HS-27A (cell line): ENCODE data around the gene ANKRD1.
A peak's percentile ranks its signal among the peaks of the same experiment; 100 is the strongest.

Experiments
- DNase-seq: peaks from one replicate; pipeline ENCODE4 v3.0.0-alpha.2; 2012; ENCODE audit warnings: low read depth, missing footprints

The ANKRD1 gene

DNA sequence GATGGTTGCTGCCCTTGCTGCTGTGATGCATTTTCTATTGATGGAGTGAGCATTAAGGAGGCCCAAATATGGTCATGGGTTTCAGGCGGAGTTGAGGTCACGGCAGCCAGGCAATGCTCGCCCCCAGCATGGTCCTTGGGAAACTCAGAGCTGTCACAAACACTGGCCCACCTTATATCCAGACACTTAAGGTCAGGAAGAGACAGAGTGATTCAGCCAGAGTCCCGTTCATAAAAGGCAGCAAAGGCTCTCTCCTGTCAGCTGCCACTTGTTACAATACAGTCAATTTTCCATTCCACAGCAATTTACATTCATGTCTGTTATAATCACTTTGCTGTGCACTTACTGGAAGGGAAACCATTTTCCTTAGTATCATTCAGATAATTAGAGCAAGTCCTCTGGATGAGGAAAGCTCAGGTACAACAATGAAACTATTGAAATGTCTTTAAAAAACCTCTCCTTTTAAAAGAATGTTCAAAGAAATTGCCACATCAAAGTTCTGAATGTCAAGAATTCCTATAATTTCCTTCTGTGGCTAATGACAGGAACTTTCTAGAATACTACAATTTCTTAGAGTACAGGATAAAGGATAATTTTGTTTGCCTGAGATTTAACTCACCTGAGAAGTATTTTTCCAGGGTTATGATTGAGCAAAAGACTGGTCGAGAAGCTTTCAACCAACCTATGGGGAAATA, 14.8 kb upstream of the ANKRD1 start:
- no peak for DNase-seq

- peak; percentile 95 for DNase-seq
Measured at GRCh38 chr10:90930971-90931871, 10.3 kb upstream of the ANKRD1 start.

- peak; percentile 75 for DNase-seq
Measured at GRCh38 chr10:90930070-90930837, 9.4 kb upstream of the ANKRD1 start.

- DNase-seq = no peak
Measured at GRCh38 chr10:90929179-90929578, 8.3 kb upstream of the ANKRD1 start.

GRCh38 chr10:90927293-90927692, 6.4 kb upstream of the ANKRD1 start:
- DNase-seq = no peak

DNA sequence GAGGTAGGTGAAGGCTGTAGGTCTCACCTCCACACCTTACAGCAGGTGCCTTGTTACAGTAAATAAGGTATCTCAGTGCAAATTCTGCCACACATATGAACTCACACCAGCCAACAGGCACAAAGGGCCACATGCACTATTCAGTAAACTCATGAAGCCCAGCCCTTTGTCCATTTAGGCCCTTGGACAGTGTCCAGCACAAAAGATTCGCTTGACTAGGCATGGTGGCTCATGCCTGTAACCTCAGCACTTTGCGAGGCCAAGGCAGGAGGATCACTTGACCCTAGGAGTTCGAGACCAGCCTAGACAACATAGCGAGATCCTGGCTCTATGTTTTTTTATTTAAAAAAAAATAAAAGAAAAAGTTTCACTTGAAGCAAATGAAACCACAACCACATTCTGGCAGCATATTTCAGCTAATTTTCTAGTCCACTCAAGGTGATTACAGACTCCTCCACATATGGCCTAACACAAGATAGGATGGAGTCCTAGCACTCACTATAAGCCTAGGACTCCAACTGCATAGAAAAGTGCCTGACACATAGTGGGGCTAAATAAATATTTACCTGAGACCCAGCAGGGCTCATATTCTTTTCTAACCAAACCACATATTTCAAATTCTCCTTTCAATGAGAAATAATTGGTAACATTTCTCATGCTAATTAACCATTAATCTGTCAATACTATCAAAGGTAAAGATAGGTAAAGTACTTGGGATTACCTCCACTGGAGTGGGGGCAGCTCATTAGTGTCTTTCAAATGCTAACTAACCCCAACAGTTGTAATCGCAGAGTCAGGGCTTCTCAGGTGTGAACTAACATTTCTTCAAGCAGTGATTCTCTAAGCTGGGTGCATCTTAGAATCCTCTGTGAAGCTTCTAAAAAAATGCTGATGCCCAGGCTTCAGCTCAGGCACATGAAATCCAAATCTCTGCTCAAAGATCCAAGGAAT, 4.5 kb upstream of the ANKRD1 start:
- DNase-seq = no peak

GRCh38 chr10:90924552-90924951, 3.7 kb upstream of the ANKRD1 start:
- DNase-seq = no peak

DNA sequence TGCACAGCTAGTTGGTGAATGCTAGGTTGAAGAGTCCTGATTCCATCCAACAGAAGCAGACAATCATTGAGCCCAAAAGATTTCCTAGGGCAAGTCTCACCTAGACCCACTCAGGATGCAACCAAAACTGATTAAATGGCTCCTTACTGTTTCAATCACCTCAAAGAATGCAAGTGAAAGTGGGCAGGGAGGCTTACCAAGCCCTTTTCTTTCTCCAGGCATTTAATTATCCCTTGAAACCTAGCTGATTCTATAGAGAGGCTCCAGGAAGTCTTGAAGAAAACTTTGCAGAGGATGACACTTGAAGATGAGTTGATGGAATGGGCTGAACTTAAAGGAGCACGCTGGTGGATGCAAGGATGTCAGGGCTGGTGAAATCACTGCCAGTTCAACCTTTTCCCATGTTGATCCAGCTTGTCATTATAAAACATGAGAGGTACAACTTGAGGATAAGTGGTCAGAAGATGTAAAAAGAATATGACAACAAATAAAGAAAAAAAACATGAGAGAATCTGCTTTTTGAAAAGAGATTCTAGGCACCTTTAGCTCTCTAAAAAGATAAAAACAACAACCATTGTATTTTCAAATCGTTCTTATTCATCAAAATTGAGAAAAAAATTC, 2.3 kb upstream of the ANKRD1 start:
- no peak for DNase-seq

DNA sequence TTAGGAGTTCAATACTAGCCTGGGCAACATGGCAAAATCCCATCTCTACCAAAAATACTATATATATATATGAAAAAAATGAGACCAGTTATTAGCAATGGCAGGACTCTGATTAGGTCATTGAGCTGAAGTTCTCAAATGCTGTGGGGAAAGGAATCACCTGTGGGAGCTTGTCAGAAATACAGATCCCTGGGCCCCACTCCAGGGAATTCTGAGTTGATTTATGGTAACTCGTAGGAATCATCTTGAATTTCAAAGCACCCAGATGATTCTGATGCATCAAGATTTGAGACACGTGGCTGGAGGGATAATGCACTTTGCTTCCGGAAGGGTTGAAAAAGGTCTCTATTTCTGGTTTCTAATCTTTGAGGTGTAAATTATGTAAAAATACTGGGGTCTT, 1.0 kb upstream of the ANKRD1 start:
- no peak for DNase-seq

DNA sequence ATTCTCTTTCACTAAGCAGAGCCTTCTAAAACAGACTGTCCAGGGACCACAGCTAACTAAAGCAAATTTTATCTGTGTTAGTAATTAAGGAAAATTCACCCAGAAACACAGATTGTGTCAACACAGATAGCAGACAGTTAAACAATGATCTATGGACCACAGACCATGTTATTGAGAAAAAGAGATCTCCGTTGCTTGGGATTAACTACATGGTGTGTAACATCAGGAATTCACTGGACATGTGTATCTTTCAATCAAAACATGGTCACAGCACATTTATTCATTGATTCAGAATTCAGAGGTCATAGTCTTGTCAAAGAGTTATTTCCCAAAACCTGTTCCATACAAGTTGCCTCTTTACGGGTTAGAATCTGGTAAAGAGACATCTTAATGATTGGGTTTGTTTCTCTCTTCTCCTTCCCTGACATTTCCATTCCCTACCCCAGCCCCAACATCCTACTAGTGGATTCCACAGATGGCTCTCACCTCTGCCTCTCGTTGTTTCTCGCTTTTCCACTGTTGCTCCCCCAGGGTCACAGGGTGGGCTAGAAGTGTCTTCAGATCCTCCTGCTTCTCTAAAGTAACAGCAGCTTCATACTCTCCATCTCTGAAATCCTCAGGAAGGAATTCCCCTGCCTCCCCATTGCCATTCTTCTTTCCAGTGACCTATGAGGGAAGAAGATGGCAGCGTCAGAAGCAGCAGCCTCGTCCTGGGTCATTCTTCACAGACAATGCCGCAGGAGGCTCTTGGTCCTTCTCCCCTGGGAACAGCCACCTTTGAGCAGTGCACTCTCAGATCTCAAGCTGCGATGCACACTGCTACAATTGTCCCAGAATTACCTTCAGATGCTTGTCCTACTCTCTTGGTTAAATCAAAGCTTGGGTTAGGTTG, 958 bp downstream of the ANKRD1 start:
- DNase-seq = no peak

- DNase-seq = no peak
Measured at GRCh38 chr10:90917968-90918318, 2.9 kb downstream of the ANKRD1 start.

- no peak for DNase-seq
Measured at GRCh38 chr10:90917238-90917967, 3.5 kb downstream of the ANKRD1 start.

DNA sequence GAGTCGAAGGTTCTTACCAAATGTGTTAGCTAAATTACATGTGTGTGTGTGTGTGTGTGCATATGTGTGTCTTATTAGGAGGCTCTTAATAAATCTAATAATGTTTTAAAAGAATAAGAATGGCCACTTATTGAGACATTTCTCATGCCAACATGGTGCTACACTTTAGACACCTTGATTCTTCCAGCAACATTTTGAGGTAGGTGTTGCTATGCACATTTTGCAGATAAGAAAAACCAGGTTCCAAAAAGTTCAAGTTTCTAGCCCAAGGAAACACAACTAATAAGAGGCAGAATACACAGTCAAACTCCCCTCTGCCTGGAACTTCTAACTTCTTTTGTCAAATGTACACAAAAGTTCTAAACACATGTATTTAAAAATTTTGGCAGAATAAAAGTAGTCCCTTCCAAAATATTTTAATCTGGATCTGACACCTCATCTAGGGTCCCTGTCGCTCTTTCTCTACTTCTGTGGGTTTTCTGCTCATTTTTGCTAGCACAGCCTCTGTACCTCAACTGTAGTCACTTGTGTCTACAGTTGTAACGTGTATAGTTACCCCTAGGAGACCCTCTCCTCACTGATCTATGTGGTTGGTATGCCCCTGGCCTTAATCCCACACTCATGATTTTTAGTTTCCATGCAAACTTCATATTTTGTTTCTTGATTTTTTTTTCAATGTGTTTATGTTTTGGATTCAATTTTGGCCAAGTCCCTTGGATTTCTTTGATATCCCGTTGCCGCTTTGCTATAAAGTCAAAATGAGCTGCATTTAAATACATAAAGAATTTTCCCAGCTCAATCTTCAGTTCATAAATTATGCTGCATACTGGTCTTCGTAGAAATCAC, 4.3 kb downstream of the ANKRD1 start:
- no peak for DNase-seq

GRCh38 chr10:90915766-90916075, 5.2 kb downstream of the ANKRD1 start:
- no peak for DNase-seq

- DNase-seq = no peak
Measured at GRCh38 chr10:90914992-90915765, 5.7 kb downstream of the ANKRD1 start.

GRCh38 chr10:90913774-90914420, 7.0 kb downstream of the ANKRD1 start:
- DNase-seq = no peak

- no peak for DNase-seq
Measured at GRCh38 chr10:90912854-90913479, 7.9 kb downstream of the ANKRD1 start.
